Left lung (tissue), 10 donors: ENCODE data around the gene RNPEP. TPM values are rescaled to one million over a fixed set of nuclear protein-coding genes. Genes with fewer than 3 reads are reported as not detected.
A peak's percentile ranks its signal among the peaks of the same experiment; 100 is the strongest.

Experiments used
- ATAC-seq: fragments of 200-7000 bp; cut with Tn5 transposase; one replicate; pipeline ENCODE4 v1.9.1; 2020; ENCODE audit warnings: moderate library complexity
- DNase-seq, 4 donors: peaks; one replicate each; pipeline ENCODE4 v3.0.0-alpha.2; 2013 to 2020
- H3K27ac ChIP-seq, 2 donors: fragments of 200-600 bp; sonication (generic) in 1 of 2; one replicate each; pipeline versions ENCODE4 v1.5.0 to v1.8.0; 2020 to 2021
- H3K27me3 ChIP-seq, 2 donors: fragments of 200-600 bp; sonication (generic) in 1 of 2; one replicate each; pipeline versions ENCODE4 v1.5.0 to v1.8.0; 2020 to 2021
- H3K36me3 ChIP-seq, 2 donors: fragments of 200-600 bp; sonication (generic) in 1 of 2; one replicate each; pipeline versions ENCODE4 v1.5.0 to v1.8.0; 2020 to 2021
- H3K4me1 ChIP-seq, 2 donors: fragments of 200-600 bp; one replicate each; pipeline ENCODE4 v1.8.0; 2021
- H3K4me3 ChIP-seq, 2 donors: fragments of 200-600 bp; sonication (generic) in 1 of 2; one replicate each; pipeline versions ENCODE4 v1.5.0 to v1.8.0; 2020 to 2021; ENCODE audit warnings: mild to moderate bottlenecking in 1 of 2
- H3K9me3 ChIP-seq, 2 donors: fragments of 200-600 bp; sonication (generic) in 1 of 2; one replicate each; pipeline versions ENCODE4 v1.5.0 to v1.8.0; 2020 to 2021
- CTCF ChIP-seq, 2 donors: fragments of 200-600 bp; sonication (generic) in 1 of 2; IDR thresholded peaks; one replicate each; pipeline versions ENCODE4 v1.5.0 to v1.8.0; 2021; ENCODE audit warnings: antibody characterized with exemption in 2 of 2
- intact Hi-C, 2 donors: fragments of 100-400 bp; cut with DNase I; formaldehyde crosslinking; loops; one replicate each; pipeline versions ENCODE4 v1.11.2 to v1.14.2; 2022
- polyA plus RNA-seq, 6 donors: library from polyadenylated mRNA; unstranded; fragments of 120-200 nt; gene quantifications; one replicate each; pipeline ENCODE4 v1.2.1, GENCODE V29; 2013; ENCODE audit not compliant: insufficient read length in 6 of 6
- total RNA-seq, 2 donors: library from RNA; stranded (reverse); fragmentation: NEBNext Ultra II Directional; extraction: Animal tissue kit (Norgen Biotek cat#: 25700); gene quantifications; one replicate each; pipeline ENCODE4 v1.2.1, GENCODE V29; 2021
- donor health status: DM: no; HTN: yes; CAD: no.
- donor health status: DM: no; HTN: no; CAD: no.

RNPEP gene
- total and polyA plus RNA-seq, 8 donors = 56.0 to 81.2 (median 65.3) TPM

- DNase-seq (no peak), ATAC-seq (no peak)
- TF ChIP-seq CTCF (IDR thresholded peaks at IDR 0.05) = no peak
- intact Hi-C loops = no loop called here
- Histone ChIP-seq H3K4me1 (peaks cover 0 to 3% of the 10 kb centered on the region in 2 donors), H3K27me3 (no peaks in the 10 kb centered on the region), H3K4me3 (peak overlapping the region; percentile 35 to 46), H3K36me3 (peaks cover 0 to 48% of the 10 kb centered on the region in 2 donors), H3K9me3 (no peaks in the 10 kb centered on the region), H3K27ac (peak overlapping the region; percentile 21 to 72)
These were observed 29.5 kb downstream of the RNPEP start for GRCh38 chr1:202011994-202012393.

- Histone ChIP-seq H3K27ac (peak overlapping the region in 1 of 2 donors; percentile 72), H3K4me1 (no peaks in the 10 kb centered on the region), H3K9me3 (no peaks in the 10 kb centered on the region), H3K27me3 (no peaks in the 10 kb centered on the region), H3K4me3 (peak overlapping the region; percentile 35 to 46), H3K36me3 (peaks cover 0 to 40% of the 10 kb centered on the region in 2 donors)
- intact Hi-C loops = no loop called here
- DNase-seq = no peak
- ATAC-seq = no peak
- TF ChIP-seq CTCF (IDR thresholded peaks at IDR 0.05) = no peak
These were observed 30.4 kb downstream of the RNPEP start for GRCh38 chr1:202012544-202013478.

- H3K36me3 ChIP-seq = peaks cover 0 to 35% of the 10 kb centered on the region in 2 donors
- peak overlapping the region in 1 of 2 donors; percentile 31 for H3K27ac ChIP-seq
- no peak for TF ChIP-seq CTCF (IDR thresholded peaks at IDR 0.05)
- H3K27me3 ChIP-seq = peaks cover 0 to 7% of the 10 kb centered on the region in 2 donors
- no peaks in the 10 kb centered on the region for H3K4me1 ChIP-seq
- H3K9me3 ChIP-seq = no peaks in the 10 kb centered on the region
- no peak for ATAC-seq
- peak in 1 of 4 donors; percentile 80 for DNase-seq
- H3K4me3 ChIP-seq = peak overlapping the region; percentile 35 to 46
- intact Hi-C loops = no loop called here
These were observed 31.2 kb downstream of the RNPEP start for GRCh38 chr1:202013603-202014002.

- DNase-seq = no peak
- ATAC-seq = no peak
- Histone ChIP-seq H3K9me3 (no peaks in the 10 kb centered on the region), H3K27ac (peak overlapping the region in 1 of 2 donors; percentile 31), H3K4me3 (peak overlapping the region in 1 of 2 donors; percentile 46), H3K36me3 (peaks cover 0 to 35% of the 10 kb centered on the region in 2 donors), H3K27me3 (peaks cover 0 to 7% of the 10 kb centered on the region in 2 donors), H3K4me1 (no peaks in the 10 kb centered on the region)
- intact Hi-C loops = no loop called here
- TF ChIP-seq CTCF (IDR thresholded peaks at IDR 0.05) = no peak
These were observed 31.6 kb downstream of the RNPEP start for GRCh38 chr1:202014060-202014459.

- TF ChIP-seq CTCF (IDR thresholded peaks at IDR 0.05) = no peak
- Histone ChIP-seq H3K9me3 (no peaks in the 10 kb centered on the region), H3K36me3 (peaks cover 0 to 35% of the 10 kb centered on the region in 2 donors), H3K27me3 (peaks cover 0 to 13% of the 10 kb centered on the region in 2 donors), H3K4me1 (no peaks in the 10 kb centered on the region), H3K4me3 (peak overlapping the region in 1 of 2 donors; percentile 8), H3K27ac (peak overlapping the region in 1 of 2 donors; percentile 31)
- DNase-seq (no peak), ATAC-seq (no peak)
- intact Hi-C loops = no loop called here
These were observed 32.6 kb downstream of the RNPEP start for GRCh38 chr1:202014915-202015661.
